ENCODE data around the gene GRM1. TPM values are rescaled to one million over a fixed set of nuclear protein-coding genes. Genes with fewer than 3 reads are reported as not detected.

GRM1 gene
- total RNA-seq, 1 donor from 2014 or later = 0.05 TPM

GRCh38 chr6:146017672-146018071 is 11.2 kb upstream of the GRM1 start:
- Mint-ChIP-seq H3K9me3 (ENCODE audit: unreplicated experiment) (no peaks in the 10 kb centered on the region), H3K4me3 (ENCODE audit: unreplicated experiment) (no peak overlapping the region), H3K4me1 (ENCODE audit: low read depth, unreplicated experiment) (peaks cover 2% of the 10 kb centered on the region), H3K36me3 (ENCODE audit: low read depth, unreplicated experiment) (no peaks in the 10 kb centered on the region), H3K27ac (ENCODE audit: unreplicated experiment) (no peak overlapping the region), H3K27me3 (ENCODE audit: low read depth, unreplicated experiment) (no peaks in the 10 kb centered on the region)
- FAIRE-seq (no peak), DNase-seq (ENCODE audit: low read depth) (no peak)
- Histone ChIP-seq H3K4me2 (ENCODE audit: low read length) (no peak overlapping the region), H3K9me3 (ENCODE audit: insufficient read depth, low read depth, low read length) (no peaks in the 10 kb centered on the region), H3K36me3 (ENCODE audit: insufficient read depth, low read length) (no peaks in the 10 kb centered on the region), H3K4me3 (ENCODE audit: insufficient read depth, low read depth, low read length) (no peak overlapping the region), H3K9ac (ENCODE audit: low read length) (no peak overlapping the region), H3K4me1 (ENCODE audit: insufficient read depth, low read length) (no peaks in the 10 kb centered on the region), H3K27ac (ENCODE audit: low read depth, low read length) (no peak overlapping the region), H4K20me1 (ENCODE audit: insufficient read depth, low read length) (no peaks in the 10 kb centered on the region), H2AFZ (ENCODE audit: low read depth, low read length) (no peak overlapping the region), H3K27me3 (ENCODE audit: insufficient read depth, low read length) (no peaks in the 10 kb centered on the region), H3K79me2 (ENCODE audit: insufficient read depth, low read length) (no peaks in the 10 kb centered on the region)
- no peak for TF ChIP-seq EZH2 (IDR thresholded peaks at IDR 0.05; ENCODE audit: insufficient read depth, low read length)
- no peak for TF ChIP-seq CTCF (IDR thresholded peaks at IDR 0.05; ENCODE audit: insufficient read depth, low read depth, low read length)

GRCh38 chr6:146026873-146027272 is 2.0 kb upstream of the GRM1 start:
- no peak overlapping the region for H3K4me2 ChIP-seq (ENCODE audit: low read length)
- H4K20me1 ChIP-seq (ENCODE audit: insufficient read depth, low read length) = no peaks in the 10 kb centered on the region
- H3K4me1 Mint-ChIP-seq (ENCODE audit: low read depth, unreplicated experiment) = peaks cover 3% of the 10 kb centered on the region
- DNase-seq (ENCODE audit: low read depth) = no peak
- H3K27me3 Mint-ChIP-seq (ENCODE audit: low read depth, unreplicated experiment) = peaks cover 42% of the 10 kb centered on the region
- no peak overlapping the region for H3K4me3 ChIP-seq (ENCODE audit: insufficient read depth, low read depth, low read length)
- no peak overlapping the region for H3K9ac ChIP-seq (ENCODE audit: low read length)
- no peak overlapping the region for H3K4me3 Mint-ChIP-seq (ENCODE audit: unreplicated experiment)
- H3K4me1 ChIP-seq (ENCODE audit: insufficient read depth, low read length) = no peaks in the 10 kb centered on the region
- H3K27ac Mint-ChIP-seq (ENCODE audit: unreplicated experiment) = no peak overlapping the region
- FAIRE-seq = no peak
- H3K79me2 ChIP-seq (ENCODE audit: insufficient read depth, low read length) = no peaks in the 10 kb centered on the region
- no peaks in the 10 kb centered on the region for H3K9me3 Mint-ChIP-seq (ENCODE audit: unreplicated experiment)
- H3K36me3 ChIP-seq (ENCODE audit: insufficient read depth, low read length) = no peaks in the 10 kb centered on the region
- H2AFZ ChIP-seq (ENCODE audit: low read depth, low read length) = no peak overlapping the region
- no peaks in the 10 kb centered on the region for H3K36me3 Mint-ChIP-seq (ENCODE audit: low read depth, unreplicated experiment)
- H3K9me3 ChIP-seq (ENCODE audit: insufficient read depth, low read depth, low read length) = no peaks in the 10 kb centered on the region
- peaks cover 20% of the 10 kb centered on the region for H3K27me3 ChIP-seq (ENCODE audit: insufficient read depth, low read length)
- H3K27ac ChIP-seq (ENCODE audit: low read depth, low read length) = no peak overlapping the region
- TF ChIP-seq CTCF (IDR thresholded peaks at IDR 0.05; ENCODE audit: insufficient read depth, low read depth, low read length) = no peak

- Histone ChIP-seq H3K4me2 (ENCODE audit: low read length) (peak overlapping the region; percentile 83), H2AFZ (ENCODE audit: low read depth, low read length) (no peak overlapping the region), H4K20me1 (ENCODE audit: insufficient read depth, low read length) (no peaks in the 10 kb centered on the region), H3K27me3 (ENCODE audit: insufficient read depth, low read length) (peaks cover 20% of the 10 kb centered on the region), H3K9ac (ENCODE audit: low read length) (no peak overlapping the region), H3K27ac (ENCODE audit: low read depth, low read length) (no peak overlapping the region), H3K4me3 (ENCODE audit: insufficient read depth, low read depth, low read length) (no peak overlapping the region), H3K79me2 (ENCODE audit: insufficient read depth, low read length) (no peaks in the 10 kb centered on the region), H3K9me3 (ENCODE audit: insufficient read depth, low read depth, low read length) (no peaks in the 10 kb centered on the region), H3K36me3 (ENCODE audit: insufficient read depth, low read length) (no peaks in the 10 kb centered on the region), H3K4me1 (ENCODE audit: insufficient read depth, low read length) (no peaks in the 10 kb centered on the region)
- no peak for DNase-seq (ENCODE audit: low read depth)
- no peak overlapping the region for H3K27ac Mint-ChIP-seq (ENCODE audit: unreplicated experiment)
- no peak for TF ChIP-seq CTCF (IDR thresholded peaks at IDR 0.05; ENCODE audit: insufficient read depth, low read depth, low read length)
- TF ChIP-seq EZH2 (IDR thresholded peaks at IDR 0.05; ENCODE audit: insufficient read depth, low read length) = no peak
- no peak for FAIRE-seq
- no peaks in the 10 kb centered on the region for H3K36me3 Mint-ChIP-seq (ENCODE audit: low read depth, unreplicated experiment)
- peak overlapping the region; percentile 64 for H3K4me3 Mint-ChIP-seq (ENCODE audit: unreplicated experiment)
- H3K4me1 Mint-ChIP-seq (ENCODE audit: low read depth, unreplicated experiment) = peaks cover 3% of the 10 kb centered on the region
- no peaks in the 10 kb centered on the region for H3K9me3 Mint-ChIP-seq (ENCODE audit: unreplicated experiment)
- H3K27me3 Mint-ChIP-seq (ENCODE audit: low read depth, unreplicated experiment) = peaks cover 42% of the 10 kb centered on the region
These were observed 1.1 kb upstream of the GRM1 start for GRCh38 chr6:146027586-146028251.

All from astrocyte (in vitro differentiated cells and primary cell).